ENCODE data around the gene COL20A1.
A peak's percentile ranks its signal among the peaks of the same experiment; 100 is the strongest.
"Not testable (repeated sequence)": the region's sequence is repeated elsewhere in the genome, so short reads cannot be mapped to it uniquely, and the experiment has no call there.

COL20A1 gene

DNA sequence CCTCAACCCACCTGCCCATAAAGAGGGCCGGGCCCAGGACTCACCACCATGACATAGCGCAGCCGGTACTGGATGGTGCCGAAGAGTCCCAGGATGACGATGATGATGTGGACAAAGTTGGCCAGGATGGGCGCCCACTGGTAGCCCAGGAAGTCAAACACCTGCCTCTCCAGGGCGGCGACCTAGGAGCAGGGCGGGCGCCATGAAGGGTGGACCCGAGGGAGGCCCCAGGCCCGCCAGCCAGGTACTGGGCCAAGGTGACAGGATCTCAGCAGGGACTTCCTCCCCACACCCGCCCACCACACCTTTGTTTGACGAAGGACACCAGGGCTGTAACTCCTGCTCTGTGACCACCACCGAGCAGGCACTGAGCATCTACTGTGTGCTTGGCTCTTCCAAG, 43.1 kb upstream of the COL20A1 start:
- no peak for DNase-seq (ENCODE audit: low read depth)
- TF ChIP-seq, protein P1, sequence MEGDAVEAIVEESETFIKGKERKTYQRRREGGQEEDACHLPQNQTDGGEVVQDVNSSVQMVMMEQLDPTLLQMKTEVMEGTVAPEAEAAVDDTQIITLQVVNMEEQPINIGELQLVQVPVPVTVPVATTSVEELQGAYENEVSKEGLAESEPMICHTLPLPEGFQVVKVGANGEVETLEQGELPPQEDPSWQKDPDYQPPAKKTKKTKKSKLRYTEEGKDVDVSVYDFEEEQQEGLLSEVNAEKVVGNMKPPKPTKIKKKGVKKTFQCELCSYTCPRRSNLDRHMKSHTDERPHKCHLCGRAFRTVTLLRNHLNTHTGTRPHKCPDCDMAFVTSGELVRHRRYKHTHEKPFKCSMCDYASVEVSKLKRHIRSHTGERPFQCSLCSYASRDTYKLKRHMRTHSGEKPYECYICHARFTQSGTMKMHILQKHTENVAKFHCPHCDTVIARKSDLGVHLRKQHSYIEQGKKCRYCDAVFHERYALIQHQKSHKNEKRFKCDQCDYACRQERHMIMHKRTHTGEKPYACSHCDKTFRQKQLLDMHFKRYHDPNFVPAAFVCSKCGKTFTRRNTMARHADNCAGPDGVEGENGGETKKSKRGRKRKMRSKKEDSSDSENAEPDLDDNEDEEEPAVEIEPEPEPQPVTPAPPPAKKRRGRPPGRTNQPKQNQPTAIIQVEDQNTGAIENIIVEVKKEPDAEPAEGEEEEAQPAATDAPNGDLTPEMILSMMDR (IDR thresholded peaks at IDR 0.05; ENCODE audit: control insufficient read depth, extremely low read depth, insufficient read depth), result no peak
- H3K4me3 ChIP-seq (ENCODE audit: low read depth, low read length), result no peak overlapping the region

DNA sequence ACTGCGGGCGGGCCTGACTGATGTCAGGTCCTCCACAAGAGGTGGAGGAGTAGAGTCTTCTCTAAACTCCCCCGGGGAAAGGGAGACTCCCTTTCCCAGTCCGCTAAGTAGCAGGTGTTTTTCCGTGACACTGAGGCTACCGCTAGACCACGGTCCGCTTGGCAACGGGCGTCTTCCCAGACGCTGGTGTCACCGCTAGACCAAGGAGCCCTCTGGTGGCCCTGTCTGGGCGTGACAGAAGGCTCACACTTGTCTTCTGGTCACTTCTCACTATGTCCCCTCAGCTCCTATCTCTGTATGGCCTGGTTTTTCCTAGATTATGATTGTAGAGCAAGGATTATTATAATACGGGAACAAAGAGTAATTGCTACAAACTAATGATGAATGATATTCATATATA, 41.6 kb upstream of the COL20A1 start:
- DNase-seq (ENCODE audit: low read depth); H3K4me3 ChIP-seq (ENCODE audit: low read depth, low read length): not testable (repeated sequence)
- TF ChIP-seq, protein P1 (IDR thresholded peaks at IDR 0.05; ENCODE audit: control insufficient read depth, extremely low read depth, insufficient read depth), result peak; percentile 44

DNA sequence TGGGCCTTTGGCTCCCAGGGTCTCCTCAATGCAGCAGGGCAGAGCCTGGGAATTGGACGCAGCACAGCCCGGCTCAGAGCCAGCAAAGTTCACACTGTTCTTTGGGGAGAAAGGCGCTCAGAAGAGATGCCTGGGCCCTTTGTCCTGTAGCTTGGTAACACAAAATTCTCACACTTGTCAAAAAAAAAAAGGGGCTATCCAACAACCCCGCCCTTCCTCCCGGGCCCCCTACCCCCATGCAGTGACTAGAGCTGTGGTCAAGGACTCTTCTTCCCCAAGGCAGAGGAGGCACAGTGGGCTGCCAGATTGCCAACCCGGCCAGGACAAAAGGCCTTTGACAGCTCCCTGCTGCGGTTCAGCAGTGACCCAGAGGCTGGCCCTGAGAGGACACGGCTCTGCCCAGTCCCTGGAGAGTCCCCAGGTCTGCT, 40.7 kb upstream of the COL20A1 start:
- DNase-seq (ENCODE audit: low read depth), result no peak
- no peak overlapping the region for H3K4me3 ChIP-seq (ENCODE audit: low read depth, low read length)
- TF ChIP-seq, protein P1 (IDR thresholded peaks at IDR 0.05; ENCODE audit: control insufficient read depth, extremely low read depth, insufficient read depth), result no peak

- no peak for DNase-seq (ENCODE audit: low read depth)
- TF ChIP-seq, protein P1 (IDR thresholded peaks at IDR 0.05; ENCODE audit: control insufficient read depth, extremely low read depth, insufficient read depth), result no peak
- no peak overlapping the region for H3K4me3 ChIP-seq (ENCODE audit: low read depth, low read length)
These were observed 39.9 kb upstream of the COL20A1 start for GRCh38 chr20:63253065-63253437.

- TF ChIP-seq, protein P1 (IDR thresholded peaks at IDR 0.05; ENCODE audit: control insufficient read depth, extremely low read depth, insufficient read depth), result no peak
These were observed 39.4 kb upstream of the COL20A1 start for GRCh38 chr20:63253438-63254231.

GRCh38 chr20:63254232-63254605, 38.8 kb upstream of the COL20A1 start, which contains the start of gene NKAIN4:
Gene NKAIN4 (minus strand): TSS chr20:63254463. CDS start chr20:63254450, 13 bp downstream.
- H3K4me3 ChIP-seq (ENCODE audit: low read depth, low read length), result no peak within 1 kb of the TSS
- TF ChIP-seq, protein P1 (IDR thresholded peaks at IDR 0.05; ENCODE audit: control insufficient read depth, extremely low read depth, insufficient read depth), result no peak

More at GRCh38 chr20:63253438-63254231, 39.4 kb upstream of the COL20A1 start:
- DNase-seq (ENCODE audit: low read depth), result no peak
- H3K4me3 ChIP-seq (ENCODE audit: low read depth, low read length), result no peak overlapping the region

More at GRCh38 chr20:63254232-63254605, 38.8 kb upstream of the COL20A1 start, which contains the start of gene NKAIN4:
- DNase-seq (ENCODE audit: low read depth), result no peak
